Colonic mucosa (tissue), 4 donors: ENCODE results near the gene PFDN1. TPM values are rescaled to one million over a fixed set of nuclear protein-coding genes. Genes with fewer than 3 reads are reported as not detected.

ENCODE experiments used
- DNase-seq: peaks from one replicate; pipeline ENCODE4 v3.0.0-alpha.2; 2020
- H3K27ac ChIP-seq: fragments of 200-600 bp; one replicate; pipeline ENCODE4 v1.8.0; 2021
- H3K27me3 ChIP-seq: fragments of 200-600 bp; one replicate; pipeline ENCODE4 v1.8.0; 2021
- H3K36me3 ChIP-seq: fragments of 200-600 bp; one replicate; pipeline ENCODE4 v1.8.0; 2021
- H3K4me1 ChIP-seq: fragments of 200-600 bp; one replicate; pipeline ENCODE4 v1.8.0; 2021; ENCODE audit warnings: mild to moderate bottlenecking
- H3K4me3 ChIP-seq: fragments of 200-600 bp; one replicate; pipeline ENCODE4 v1.8.0; 2021
- H3K9ac ChIP-seq, 2 donors: one replicate each; pipeline ENCODE4 v1.7.0; 2013; ENCODE audit warnings: control low read depth in 2 of 2, low read depth in 2 of 2, low read length in 2 of 2
- H3K9me3 ChIP-seq: fragments of 200-600 bp; one replicate; pipeline ENCODE4 v1.8.0; 2021
- intact Hi-C: fragments of 100-400 bp; cut with DNase I; formaldehyde crosslinking; loops from one replicate; pipeline ENCODE4 v1.14.1; 2022
- total RNA-seq, 2 donors: library from RNA; stranded (reverse); fragmentation: NEBNext Ultra II Directional in 1 of 2; extraction: Animal tissue kit (Norgen Biotek cat#: 25700) in 1 of 2; gene quantifications; one replicate each; pipeline ENCODE4 v1.2.1, GENCODE V29; 2021
- TF ChIP-seq, protein P1 (sequence below): fragments of 200-600 bp; IDR thresholded peaks from one replicate; pipeline ENCODE4 v1.8.0; 2022; ENCODE audit warnings: antibody characterized with exemption, mild to moderate bottlenecking
- donor health status: healthy.
- donor health status: DM: no; HTN: no; CAD: no.
- donor health status: DM: no; HTN: no; CAD: no.

Gene PFDN1
- total RNA-seq, 2 donors from 2014 or later: 41.2 to 41.4 TPM

DNA sequence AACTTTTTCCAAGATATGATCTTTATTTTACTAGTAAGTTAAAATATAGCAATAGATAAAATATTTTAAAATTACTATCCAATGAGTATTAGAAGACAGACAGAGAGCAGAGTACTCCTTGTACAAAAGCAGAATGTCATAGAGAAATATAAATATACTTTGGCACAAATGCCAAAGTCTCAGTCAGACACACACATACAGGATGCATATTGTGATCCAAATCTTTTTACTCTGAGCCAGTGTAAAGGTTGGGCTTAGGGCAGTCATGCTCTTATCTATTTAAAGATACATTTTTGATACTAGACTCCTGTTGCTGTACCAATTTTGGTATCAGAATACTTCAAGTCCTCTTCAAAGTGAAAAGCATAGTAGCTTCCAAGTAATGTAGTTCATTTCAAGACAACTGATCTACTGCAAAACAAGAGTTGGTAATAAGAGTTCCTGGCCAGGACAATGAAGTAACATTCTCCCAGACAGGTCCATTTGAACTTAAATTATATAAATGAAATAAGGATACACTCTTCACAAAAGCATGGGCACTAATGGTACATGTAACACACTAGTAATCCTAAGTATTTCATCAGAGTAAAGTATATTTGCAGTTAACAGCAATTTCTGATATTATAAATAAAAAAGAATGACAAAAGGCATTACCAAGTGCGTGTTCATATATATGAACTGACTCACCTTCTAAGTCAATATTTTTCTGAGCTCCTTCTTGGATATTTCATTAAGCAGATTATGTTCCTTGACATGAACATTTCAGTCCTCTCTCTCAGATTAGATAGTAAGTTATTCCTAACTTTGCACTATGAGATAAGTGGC lies 10.5 kb downstream of the PFDN1 start:
- TF ChIP-seq, protein P1, sequence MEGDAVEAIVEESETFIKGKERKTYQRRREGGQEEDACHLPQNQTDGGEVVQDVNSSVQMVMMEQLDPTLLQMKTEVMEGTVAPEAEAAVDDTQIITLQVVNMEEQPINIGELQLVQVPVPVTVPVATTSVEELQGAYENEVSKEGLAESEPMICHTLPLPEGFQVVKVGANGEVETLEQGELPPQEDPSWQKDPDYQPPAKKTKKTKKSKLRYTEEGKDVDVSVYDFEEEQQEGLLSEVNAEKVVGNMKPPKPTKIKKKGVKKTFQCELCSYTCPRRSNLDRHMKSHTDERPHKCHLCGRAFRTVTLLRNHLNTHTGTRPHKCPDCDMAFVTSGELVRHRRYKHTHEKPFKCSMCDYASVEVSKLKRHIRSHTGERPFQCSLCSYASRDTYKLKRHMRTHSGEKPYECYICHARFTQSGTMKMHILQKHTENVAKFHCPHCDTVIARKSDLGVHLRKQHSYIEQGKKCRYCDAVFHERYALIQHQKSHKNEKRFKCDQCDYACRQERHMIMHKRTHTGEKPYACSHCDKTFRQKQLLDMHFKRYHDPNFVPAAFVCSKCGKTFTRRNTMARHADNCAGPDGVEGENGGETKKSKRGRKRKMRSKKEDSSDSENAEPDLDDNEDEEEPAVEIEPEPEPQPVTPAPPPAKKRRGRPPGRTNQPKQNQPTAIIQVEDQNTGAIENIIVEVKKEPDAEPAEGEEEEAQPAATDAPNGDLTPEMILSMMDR: no peak
- no peak overlapping the region for H3K4me3 ChIP-seq
- no peak overlapping the region for H3K27ac ChIP-seq
- no peaks in the 10 kb centered on the region for H3K4me1 ChIP-seq
- H3K36me3 ChIP-seq: no peaks in the 10 kb centered on the region
- intact Hi-C loops: no loop called here
- no peak overlapping the region for H3K9ac ChIP-seq
- DNase-seq: no peak
- H3K27me3 ChIP-seq: no peaks in the 10 kb centered on the region
- H3K9me3 ChIP-seq: no peaks in the 10 kb centered on the region

DNA sequence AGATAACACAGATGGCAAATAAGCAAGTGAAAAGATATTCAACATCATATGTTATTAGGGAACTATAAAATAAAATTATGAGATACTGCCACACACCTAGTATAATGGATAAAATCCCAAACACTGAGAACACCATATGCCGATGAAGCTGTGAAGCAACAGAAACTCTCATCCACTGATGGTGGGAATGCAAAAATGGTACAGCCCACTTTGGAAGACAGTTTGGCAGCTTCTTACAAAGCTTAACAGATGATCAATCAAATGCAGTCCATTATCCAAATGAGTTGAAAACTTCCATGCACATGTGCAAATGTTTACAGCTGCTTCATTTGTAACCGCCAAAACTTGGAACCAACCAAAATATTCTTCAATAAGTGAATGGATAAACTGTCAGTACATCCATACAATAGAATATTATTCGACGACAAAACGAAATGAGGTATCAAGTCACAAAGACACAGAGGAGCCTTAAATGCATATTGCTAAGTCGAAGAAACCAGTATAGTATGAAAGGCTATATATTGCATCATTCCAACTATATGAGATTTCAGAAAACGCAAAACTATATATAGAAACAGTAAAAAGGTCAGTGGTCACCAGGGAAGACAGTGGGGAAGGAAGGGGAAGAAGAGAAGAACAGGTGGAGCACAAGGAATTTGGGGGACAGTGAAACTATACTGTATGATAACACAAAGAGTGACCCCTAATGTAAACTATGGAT lies 14.9 kb downstream of the PFDN1 start:
- TF ChIP-seq, protein P1: no peak
- no peaks in the 10 kb centered on the region for H3K4me1 ChIP-seq

DNA sequence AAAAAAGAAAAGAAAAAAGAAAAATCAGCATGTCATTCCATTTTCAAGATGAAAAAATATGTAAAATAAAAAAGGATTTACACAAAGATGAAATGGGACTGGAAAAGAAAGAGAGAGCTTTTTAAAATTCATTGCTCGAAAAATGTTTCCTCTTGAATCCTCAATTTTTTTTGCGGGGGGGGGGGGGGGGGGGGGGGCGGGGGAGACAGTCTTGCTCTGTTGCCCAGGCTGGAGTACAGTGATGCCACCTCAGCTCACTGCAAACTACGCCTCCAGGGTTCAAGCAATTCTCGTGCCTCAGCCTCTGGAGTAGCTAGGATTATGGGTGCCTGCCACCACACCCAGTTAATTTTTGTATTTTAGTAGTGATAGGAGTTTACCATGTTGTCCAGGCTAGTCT lies 16.5 kb downstream of the PFDN1 start:
- TF ChIP-seq, protein P1: no peak
- H3K27ac ChIP-seq: no peak overlapping the region
- no peaks in the 10 kb centered on the region for H3K27me3 ChIP-seq
- no peak overlapping the region for H3K9ac ChIP-seq
- no peak overlapping the region for H3K4me3 ChIP-seq
- H3K4me1 ChIP-seq: no peaks in the 10 kb centered on the region
- H3K9me3 ChIP-seq: no peaks in the 10 kb centered on the region
- intact Hi-C loops: no loop called here
- no peaks in the 10 kb centered on the region for H3K36me3 ChIP-seq
- DNase-seq: no peak

More for the DNA sequence above, 14.9 kb downstream of the PFDN1 start:
- DNase-seq: no peak
- Histone ChIP-seq H3K9me3 (no peaks in the 10 kb centered on the region), H3K36me3 (no peaks in the 10 kb centered on the region), H3K27me3 (no peaks in the 10 kb centered on the region), H3K9ac (no peak overlapping the region), H3K27ac (no peak overlapping the region), H3K4me3 (no peak overlapping the region)
- intact Hi-C loops: no loop called here

DNA sequence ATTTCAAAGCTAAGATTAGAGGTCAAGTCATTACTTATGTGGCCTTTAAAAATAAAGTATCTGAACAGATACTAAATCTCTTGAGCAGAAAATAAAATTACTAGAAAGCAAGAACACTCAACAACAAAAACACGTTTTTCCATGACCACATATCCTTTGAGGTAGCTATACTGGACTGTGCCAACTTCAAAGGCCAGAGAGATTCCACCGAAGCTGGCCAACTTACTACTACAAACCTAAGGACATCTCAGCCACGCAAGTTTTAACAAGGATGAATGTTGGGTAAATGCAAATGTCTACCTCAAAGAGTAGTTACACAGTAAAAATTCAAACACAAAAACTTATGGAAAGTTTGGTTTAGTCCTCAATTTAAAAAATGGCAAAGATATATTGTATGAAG lies 18.9 kb downstream of the PFDN1 start:
- Histone ChIP-seq H3K27ac (no peak overlapping the region), H3K9me3 (no peaks in the 10 kb centered on the region), H3K4me3 (no peak overlapping the region), H3K4me1 (no peaks in the 10 kb centered on the region), H3K36me3 (no peaks in the 10 kb centered on the region), H3K27me3 (no peaks in the 10 kb centered on the region), H3K9ac (no peak overlapping the region)
- TF ChIP-seq, protein P1: no peak
- intact Hi-C loops: no loop called here
- DNase-seq: no peak

DNA sequence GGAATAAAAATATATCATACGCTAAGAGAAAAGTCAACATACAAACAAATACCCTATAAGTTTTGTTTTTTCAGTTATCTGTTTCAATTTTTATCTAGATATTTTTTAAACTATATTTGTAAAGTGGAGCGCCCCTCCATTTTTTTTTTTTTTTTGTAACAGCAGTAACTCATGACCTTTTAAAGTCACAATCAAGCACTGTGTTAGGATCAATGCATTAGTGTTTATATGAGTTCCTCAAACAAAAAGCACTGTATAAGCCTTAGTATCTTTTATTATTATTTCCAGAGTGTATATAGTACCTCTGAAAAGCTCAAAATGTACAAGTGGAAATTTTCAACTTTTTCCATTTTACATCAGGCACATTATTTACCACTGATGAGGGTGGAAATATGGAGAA lies 20.6 kb downstream of the PFDN1 start:
- Histone ChIP-seq H3K4me3 (no peak overlapping the region), H3K27me3 (no peaks in the 10 kb centered on the region), H3K4me1 (no peaks in the 10 kb centered on the region), H3K36me3 (no peaks in the 10 kb centered on the region), H3K9me3 (no peaks in the 10 kb centered on the region), H3K9ac (no peak overlapping the region), H3K27ac (no peak overlapping the region)
- intact Hi-C loops: no loop called here
- TF ChIP-seq, protein P1: no peak
- DNase-seq: no peak
